A673 (cell line): ENCODE data around the gene GLI3. TPM values are rescaled to one million over a fixed set of nuclear protein-coding genes. Genes with fewer than 3 reads are reported as not detected.

Experiments used
- BruUV-seq: library from RNA; stranded (reverse); fragments of 400-500 nt; replicated peaks from 2 replicates; lab custom pipeline; 2021; lab: Mats Ljungman, UMichigan
- CTCF ChIA-PET: fragments of 300-600 bp; sonication (Branson Sonifier 250); formaldehyde crosslinking; loops from one replicate; lab custom pipeline; 2022; ENCODE audit warnings: antibody characterized with exemption; lab: Charles Lee
- POLR2A ChIA-PET: fragments of 300-600 bp; sonication (Branson Sonifier 250); formaldehyde crosslinking; loops from one replicate; lab custom pipeline; 2022; ENCODE audit warnings: antibody characterized with exemption; ENCODE audit not compliant: low non-redundant PET; lab: Charles Lee
- DNase-seq: peaks from one replicate; pipeline ENCODE4 v3.0.0-alpha.2; 2015; ENCODE audit warnings: low spot score
- H3K27ac ChIP-seq: fragments of 200-600 bp; sonication (generic); 2 replicates; pipeline ENCODE4 v1.5.1; 2016; ENCODE audit warnings: mixed run types, low read depth, mild to moderate bottlenecking, mixed read lengths, antibody characterized with exemption, low read length; ENCODE audit not compliant: poor library complexity, severe bottlenecking
- H3K27me3 ChIP-seq: fragments of 200-600 bp; sonication (generic); replicated peaks from 2 replicates; pipeline ENCODE4 v1.6.1; 2017; ENCODE audit warnings: mixed run types, low read depth, mild to moderate bottlenecking, mixed read lengths, antibody characterized with exemption, low read length; ENCODE audit not compliant: insufficient read depth, poor library complexity
- H3K36me3 ChIP-seq: fragments of 200-600 bp; sonication (generic); 2 replicates; pipeline ENCODE4 v1.6.1; 2016; ENCODE audit warnings: mixed run types, mild to moderate bottlenecking, mixed read lengths, antibody characterized with exemption, low read length; ENCODE audit not compliant: insufficient read depth, poor library complexity, severe bottlenecking
- H3K4me1 ChIP-seq: fragments of 200-600 bp; sonication (generic); 2 replicates; pipeline ENCODE4 v1.6.1; 2017; ENCODE audit warnings: mixed run types, mild to moderate bottlenecking, mixed read lengths, antibody characterized with exemption, low read length; ENCODE audit not compliant: insufficient read depth, poor library complexity, severe bottlenecking
- H3K4me3 ChIP-seq: fragments of 200-600 bp; sonication (generic); 2 replicates; pipeline ENCODE4 v1.5.1; 2016; ENCODE audit warnings: low read depth, mixed run types, mild to moderate bottlenecking, mixed read lengths, low read length; ENCODE audit not compliant: poor library complexity, severe bottlenecking
- H3K9me3 ChIP-seq: fragments of 200-600 bp; sonication (generic); 2 replicates; pipeline ENCODE4 v1.6.1; 2016; ENCODE audit warnings: mixed run types, low read depth, mild to moderate bottlenecking, mixed read lengths, antibody characterized with exemption, low read length; ENCODE audit not compliant: poor library complexity, severe bottlenecking
- EZH2 ChIP-seq: fragments of 200-600 bp; sonication (generic); IDR thresholded peaks from 2 replicates; pipeline ENCODE4 v1.6.1; 2017; ENCODE audit warnings: borderline replicate concordance, low read depth, mild to moderate bottlenecking, mixed read lengths, antibody characterized with exemption, low read length; ENCODE audit not compliant: poor library complexity, severe bottlenecking
- intact Hi-C: fragments of 100-400 bp; cut with micrococcal nuclease; formaldehyde crosslinking; loops from one replicate; pipeline ENCODE4 v1.10.0; 2022; ENCODE audit not compliant: unreplicated experiment
- total RNA-seq: library from RNA; stranded (reverse); gene quantifications from 2 replicates; pipeline ENCODE4 v1.2.3, GENCODE V29; 2021
- TF ChIP-seq, protein P1 (sequence below): fragments of 300-800, 200-600 bp; sonication (generic); conservative IDR thresholded peaks from 2 replicates; pipeline ENCODE4 v1.5.1; 2017; ENCODE audit warnings: low read depth, mild to moderate bottlenecking, antibody characterized with exemption, low read length, moderate library complexity, mixed read lengths

Gene GLI3
- total RNA-seq, 1 experiment from 2014 or later: 52.6 TPM

GRCh38 chr7:42011846-42012245 is 225.2 kb downstream of the GLI3 start:
- intact Hi-C loops: no loop called here
- CTCF ChIA-PET: no interaction called here
- H3K4me3 ChIP-seq: no peak overlapping the region

DNA sequence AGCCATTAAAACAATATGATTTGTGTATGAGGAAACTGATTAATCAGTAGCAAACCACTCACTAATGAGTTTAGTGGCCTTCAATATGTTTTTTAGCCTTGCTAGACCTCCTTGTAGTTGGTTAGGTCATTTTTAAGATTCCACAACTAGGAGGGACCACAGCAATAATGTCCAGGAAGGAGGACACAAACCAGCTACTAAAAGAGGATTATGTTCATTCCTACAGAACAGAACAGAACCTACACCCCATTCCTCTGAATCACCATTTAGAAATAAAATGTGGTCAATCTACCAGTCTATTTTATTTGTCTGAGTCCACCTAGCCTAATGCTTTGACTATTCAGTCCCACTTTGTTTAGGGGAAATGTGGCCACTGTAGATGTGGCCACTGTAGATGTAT is 226.3 kb downstream of the GLI3 start:
- intact Hi-C loops: no loop called here
- BruUV-seq: no TSS peak
- no peak overlapping the region for H3K27ac ChIP-seq
- peaks cover 6% of the 10 kb centered on the region for H3K9me3 ChIP-seq
- DNase-seq: no peak
- H3K4me1 ChIP-seq: no peaks in the 10 kb centered on the region
- no peaks in the 10 kb centered on the region for H3K36me3 ChIP-seq
- ChIA-PET POLR2A (no interaction called here), CTCF (no interaction called here)
- no peak for TF ChIP-seq EZH2
- TF ChIP-seq, protein P1, sequence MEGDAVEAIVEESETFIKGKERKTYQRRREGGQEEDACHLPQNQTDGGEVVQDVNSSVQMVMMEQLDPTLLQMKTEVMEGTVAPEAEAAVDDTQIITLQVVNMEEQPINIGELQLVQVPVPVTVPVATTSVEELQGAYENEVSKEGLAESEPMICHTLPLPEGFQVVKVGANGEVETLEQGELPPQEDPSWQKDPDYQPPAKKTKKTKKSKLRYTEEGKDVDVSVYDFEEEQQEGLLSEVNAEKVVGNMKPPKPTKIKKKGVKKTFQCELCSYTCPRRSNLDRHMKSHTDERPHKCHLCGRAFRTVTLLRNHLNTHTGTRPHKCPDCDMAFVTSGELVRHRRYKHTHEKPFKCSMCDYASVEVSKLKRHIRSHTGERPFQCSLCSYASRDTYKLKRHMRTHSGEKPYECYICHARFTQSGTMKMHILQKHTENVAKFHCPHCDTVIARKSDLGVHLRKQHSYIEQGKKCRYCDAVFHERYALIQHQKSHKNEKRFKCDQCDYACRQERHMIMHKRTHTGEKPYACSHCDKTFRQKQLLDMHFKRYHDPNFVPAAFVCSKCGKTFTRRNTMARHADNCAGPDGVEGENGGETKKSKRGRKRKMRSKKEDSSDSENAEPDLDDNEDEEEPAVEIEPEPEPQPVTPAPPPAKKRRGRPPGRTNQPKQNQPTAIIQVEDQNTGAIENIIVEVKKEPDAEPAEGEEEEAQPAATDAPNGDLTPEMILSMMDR: no peak
- no peaks in the 10 kb centered on the region for H3K27me3 ChIP-seq
- no peak overlapping the region for H3K4me3 ChIP-seq

More at GRCh38 chr7:42011846-42012245, 225.2 kb downstream of the GLI3 start:
- BruUV-seq: no TSS peak
- DNase-seq: no peak
- POLR2A ChIA-PET: no interaction called here
- Histone ChIP-seq H3K4me1 (no peaks in the 10 kb centered on the region), H3K27ac (no peak overlapping the region), H3K9me3 (peaks cover 6% of the 10 kb centered on the region), H3K27me3 (no peaks in the 10 kb centered on the region), H3K36me3 (no peaks in the 10 kb centered on the region)
- TF ChIP-seq, protein P1: no peak
- no peak for TF ChIP-seq EZH2

GRCh38 chr7:42006801-42007513 is 230.1 kb downstream of the GLI3 start:
- ChIA-PET CTCF (no interaction called here), POLR2A (no interaction called here)
- H3K27ac ChIP-seq: no peak overlapping the region
- H3K36me3 ChIP-seq: no peaks in the 10 kb centered on the region
- DNase-seq: no peak
- TF ChIP-seq, protein P1: no peak
- no peak for TF ChIP-seq EZH2
- intact Hi-C loops: no loop called here
- H3K4me3 ChIP-seq: no peak overlapping the region
- H3K4me1 ChIP-seq: peaks cover 11% of the 10 kb centered on the region
- no TSS peak for BruUV-seq
- no peaks in the 10 kb centered on the region for H3K9me3 ChIP-seq
- no peaks in the 10 kb centered on the region for H3K27me3 ChIP-seq
